Vagina (tissue), 2 donors: ENCODE results near the gene ZFYVE21. TPM values are rescaled to one million over a fixed set of nuclear protein-coding genes. Genes with fewer than 3 reads are reported as not detected.

ENCODE experiments used
- DNase-seq, 2 donors: peaks; one replicate each; pipeline ENCODE4 v3.0.0-alpha.2; 2017; ENCODE audit errors: extremely low spot score in 2 of 2
- H3K27ac ChIP-seq: fragments of 200-600 bp; sonication (generic); one replicate; pipeline ENCODE4 v1.5.1; 2019
- H3K27me3 ChIP-seq: fragments of 200-600 bp; sonication (generic); one replicate; pipeline ENCODE4 v1.5.1; 2019
- H3K36me3 ChIP-seq, 2 donors: fragments of 200-600 bp; sonication (generic); one replicate each; pipeline ENCODE4 v1.5.1; 2017 to 2019
- H3K4me1 ChIP-seq: fragments of 200-600 bp; sonication (generic); one replicate; pipeline ENCODE4 v1.5.1; 2019
- H3K4me3 ChIP-seq, 2 donors: fragments of 200-600 bp; sonication (generic); 1 replicate in 1 of 2; 2 replicates in 1 of 2; pipeline ENCODE4 v1.5.1; 2016 to 2019
- H3K9me3 ChIP-seq: fragments of 200-600 bp; sonication (generic); one replicate; pipeline ENCODE4 v1.5.1; 2019
- POLR2A ChIP-seq, 2 donors: fragments of 450-650 bp; IDR thresholded peaks; one replicate each; pipeline ENCODE4 v1.6.1; 2017; ENCODE audit warnings: antibody characterized with exemption in 2 of 2, mild to moderate bottlenecking in 2 of 2, moderate library complexity in 2 of 2
- POLR2AphosphoS5 ChIP-seq, 2 donors: sonication (generic); formaldehyde crosslinking; IDR thresholded peaks; one replicate each; pipeline ENCODE4 v1.9.0; 2017; ENCODE audit warnings: antibody characterized with exemption in 2 of 2, mild to moderate bottlenecking in 2 of 2, low read depth in 1 of 2; ENCODE audit not compliant: insufficient read depth in 1 of 2
- intact Hi-C: fragments of 100-400 bp; cut with DNase I; formaldehyde crosslinking; loops from one replicate; pipeline ENCODE4 v1.15.1; 2023
- total RNA-seq: library from RNA; depleted of rRNA; stranded (reverse); fragments of >200 nt; gene quantifications from one replicate; pipeline ENCODE4 v1.2.3, GENCODE V29; 2016
- TF ChIP-seq, protein P1 (sequence below), 3 experiments: fragments of 450-650 bp in 2 of 3; fragments of 200-600 bp in 1 of 3; sonication (generic) in 1 of 3; IDR thresholded peaks; one replicate each; pipeline ENCODE4 v1.5.1; 2017 to 2019; ENCODE audit warnings: antibody characterized with exemption in 3 of 3, mild to moderate bottlenecking in 2 of 3, moderate library complexity in 2 of 3

Gene ZFYVE21
- total RNA-seq, 1 donor from 2014 or later: 172 TPM

DNA sequence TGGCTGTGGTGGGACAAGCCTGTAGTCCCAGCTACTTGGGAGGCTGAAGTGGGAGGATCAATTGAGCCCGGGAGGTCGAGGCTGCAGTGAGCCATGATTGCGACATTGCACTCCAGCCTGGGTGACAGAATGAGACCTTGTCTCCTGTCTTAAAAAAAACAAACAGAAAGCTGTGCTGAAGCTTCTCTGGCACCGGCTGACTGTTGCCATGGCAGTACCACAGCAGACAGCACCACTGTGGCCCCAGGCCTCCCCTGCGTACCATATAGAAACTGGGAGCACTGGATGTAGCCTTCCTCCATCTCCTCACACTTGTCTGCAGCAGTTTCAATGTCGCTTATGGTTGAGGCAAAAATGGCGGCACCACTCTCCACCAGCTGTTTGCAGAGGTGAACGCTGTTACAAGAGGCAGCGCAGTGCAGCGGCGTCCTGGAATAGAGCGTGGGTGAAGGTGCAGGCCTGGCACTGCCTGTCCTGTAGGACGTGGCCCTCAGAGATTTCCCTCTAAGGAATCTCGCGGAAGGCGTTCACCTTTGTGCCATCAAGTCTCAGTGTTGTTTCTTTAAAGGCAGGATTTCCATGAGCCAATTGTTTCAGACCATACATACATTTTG, 21.9 kb downstream of the ZFYVE21 start:
- TF ChIP-seq, protein P1, sequence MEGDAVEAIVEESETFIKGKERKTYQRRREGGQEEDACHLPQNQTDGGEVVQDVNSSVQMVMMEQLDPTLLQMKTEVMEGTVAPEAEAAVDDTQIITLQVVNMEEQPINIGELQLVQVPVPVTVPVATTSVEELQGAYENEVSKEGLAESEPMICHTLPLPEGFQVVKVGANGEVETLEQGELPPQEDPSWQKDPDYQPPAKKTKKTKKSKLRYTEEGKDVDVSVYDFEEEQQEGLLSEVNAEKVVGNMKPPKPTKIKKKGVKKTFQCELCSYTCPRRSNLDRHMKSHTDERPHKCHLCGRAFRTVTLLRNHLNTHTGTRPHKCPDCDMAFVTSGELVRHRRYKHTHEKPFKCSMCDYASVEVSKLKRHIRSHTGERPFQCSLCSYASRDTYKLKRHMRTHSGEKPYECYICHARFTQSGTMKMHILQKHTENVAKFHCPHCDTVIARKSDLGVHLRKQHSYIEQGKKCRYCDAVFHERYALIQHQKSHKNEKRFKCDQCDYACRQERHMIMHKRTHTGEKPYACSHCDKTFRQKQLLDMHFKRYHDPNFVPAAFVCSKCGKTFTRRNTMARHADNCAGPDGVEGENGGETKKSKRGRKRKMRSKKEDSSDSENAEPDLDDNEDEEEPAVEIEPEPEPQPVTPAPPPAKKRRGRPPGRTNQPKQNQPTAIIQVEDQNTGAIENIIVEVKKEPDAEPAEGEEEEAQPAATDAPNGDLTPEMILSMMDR (IDR thresholded peaks at IDR 0.05): no peak
- TF ChIP-seq POLR2AphosphoS5 (IDR thresholded peaks at IDR 0.05; ENCODE audit: insufficient read depth in 1 of 2, low read depth in 1 of 2) (no peak), POLR2A (IDR thresholded peaks at IDR 0.05) (no peak)
- Histone ChIP-seq H3K27me3 (no peaks in the 10 kb centered on the region), H3K36me3 (peaks cover 0 to 11% of the 10 kb centered on the region in 2 donors), H3K9me3 (no peaks in the 10 kb centered on the region), H3K4me3 (no peak overlapping the region), H3K27ac (peak overlapping the region; percentile 73), H3K4me1 (peaks cover 46% of the 10 kb centered on the region)
- intact Hi-C loops: no loop called here
- no peak for DNase-seq

DNA sequence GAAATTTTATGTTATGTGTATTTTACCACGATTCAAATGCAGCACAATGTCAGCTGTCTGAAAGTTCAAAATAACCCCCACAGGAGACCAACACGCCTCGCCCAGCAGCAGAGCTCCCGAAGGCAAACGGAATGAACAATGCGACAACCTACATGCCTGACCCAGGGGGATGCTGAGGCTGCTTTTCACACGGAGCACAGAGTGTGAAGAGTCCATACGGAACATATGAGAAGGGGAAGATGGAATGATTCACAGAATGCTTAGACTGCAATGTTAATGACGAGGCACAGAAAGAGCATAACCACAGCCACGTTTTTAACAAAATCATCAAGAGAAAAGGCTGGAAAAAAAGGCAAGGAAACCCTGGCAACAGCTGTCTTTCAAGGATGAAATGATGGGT, 22.6 kb downstream of the ZFYVE21 start:
- Histone ChIP-seq H3K4me1 (peaks cover 40% of the 10 kb centered on the region), H3K27ac (no peak overlapping the region), H3K4me3 (no peak overlapping the region), H3K9me3 (no peaks in the 10 kb centered on the region), H3K27me3 (no peaks in the 10 kb centered on the region), H3K36me3 (peaks cover 0 to 11% of the 10 kb centered on the region in 2 donors)
- no peak for DNase-seq
- TF ChIP-seq, protein P1 (IDR thresholded peaks at IDR 0.05): no peak
- TF ChIP-seq POLR2A (IDR thresholded peaks at IDR 0.05) (no peak), POLR2AphosphoS5 (IDR thresholded peaks at IDR 0.05; ENCODE audit: insufficient read depth in 1 of 2, low read depth in 1 of 2) (no peak)
- intact Hi-C loops: no loop called here

DNA sequence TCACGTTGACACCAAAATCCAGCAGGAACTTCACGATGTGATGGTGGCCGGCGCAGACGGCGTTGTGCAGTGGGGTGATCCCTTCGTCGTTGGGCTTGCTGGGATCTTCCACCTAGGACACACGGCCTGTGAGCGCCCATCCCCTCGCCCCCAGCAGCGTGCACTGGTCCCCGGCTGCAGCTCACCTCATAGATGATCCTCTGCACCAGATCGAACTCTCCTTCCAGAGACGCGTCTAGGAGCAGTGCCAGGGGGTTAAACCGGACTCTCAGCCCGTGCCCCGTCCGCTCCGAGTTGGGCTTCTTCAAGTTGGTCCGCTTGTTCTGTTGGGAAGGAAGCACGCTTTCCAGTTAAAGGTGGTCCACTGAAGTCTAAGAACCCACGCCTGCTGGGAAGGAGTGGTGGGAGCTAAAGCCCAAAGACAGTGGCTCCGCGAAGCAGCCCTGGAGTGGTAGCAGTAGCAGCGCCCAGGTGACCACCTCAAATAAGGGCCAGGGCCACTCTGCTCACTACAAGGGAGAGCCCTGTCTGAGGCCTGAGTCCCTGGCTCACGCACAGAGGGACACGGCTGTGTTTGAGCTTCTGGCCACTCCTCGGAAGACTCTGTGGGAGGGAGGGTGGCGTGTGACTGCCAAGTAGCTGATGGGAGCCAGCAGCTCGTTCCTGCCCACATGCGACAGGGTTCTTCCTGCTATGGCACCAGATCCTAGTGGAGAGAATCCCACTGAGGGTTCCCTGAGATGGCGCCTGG, 23.3 kb downstream of the ZFYVE21 start:
- Histone ChIP-seq H3K4me3 (no peak overlapping the region), H3K27ac (no peak overlapping the region), H3K4me1 (peaks cover 39% of the 10 kb centered on the region), H3K9me3 (no peaks in the 10 kb centered on the region), H3K36me3 (peaks cover 0 to 8% of the 10 kb centered on the region in 2 donors), H3K27me3 (no peaks in the 10 kb centered on the region)
- no peak for DNase-seq
- TF ChIP-seq POLR2AphosphoS5 (IDR thresholded peaks at IDR 0.05; ENCODE audit: insufficient read depth in 1 of 2, low read depth in 1 of 2): no peak
- TF ChIP-seq POLR2A (IDR thresholded peaks at IDR 0.05): no peak
- TF ChIP-seq, protein P1 (IDR thresholded peaks at IDR 0.05): no peak
- intact Hi-C loops: no loop called here

DNA sequence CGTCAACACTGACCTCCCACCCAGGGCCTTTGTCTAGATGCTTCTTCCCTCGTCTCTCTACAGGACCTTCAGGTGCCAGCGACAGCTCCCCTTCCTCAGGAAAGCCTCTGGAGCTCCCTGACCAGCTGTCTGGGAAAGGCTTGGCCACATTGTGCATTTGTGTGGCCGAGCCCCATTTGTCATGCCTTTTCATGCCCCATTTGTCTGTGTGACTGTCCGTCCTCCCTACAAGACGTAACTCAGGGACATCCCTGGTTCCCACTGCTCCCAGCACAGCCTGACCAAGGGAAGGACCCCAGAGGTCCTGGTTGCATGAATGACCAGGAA, 23.8 kb downstream of the ZFYVE21 start:
- Histone ChIP-seq H3K36me3 (peaks cover 0 to 3% of the 10 kb centered on the region in 2 donors), H3K4me1 (peaks cover 33% of the 10 kb centered on the region), H3K27me3 (no peaks in the 10 kb centered on the region), H3K27ac (no peak overlapping the region), H3K4me3 (no peak overlapping the region), H3K9me3 (no peaks in the 10 kb centered on the region)
- no peak for TF ChIP-seq POLR2AphosphoS5 (IDR thresholded peaks at IDR 0.05; ENCODE audit: insufficient read depth in 1 of 2, low read depth in 1 of 2)
- TF ChIP-seq, protein P1 (IDR thresholded peaks at IDR 0.05): no peak
- intact Hi-C loops: no loop called here
- no peak for DNase-seq
